ENCODE data around the gene CAVIN4.

Gene CAVIN4

DNA sequence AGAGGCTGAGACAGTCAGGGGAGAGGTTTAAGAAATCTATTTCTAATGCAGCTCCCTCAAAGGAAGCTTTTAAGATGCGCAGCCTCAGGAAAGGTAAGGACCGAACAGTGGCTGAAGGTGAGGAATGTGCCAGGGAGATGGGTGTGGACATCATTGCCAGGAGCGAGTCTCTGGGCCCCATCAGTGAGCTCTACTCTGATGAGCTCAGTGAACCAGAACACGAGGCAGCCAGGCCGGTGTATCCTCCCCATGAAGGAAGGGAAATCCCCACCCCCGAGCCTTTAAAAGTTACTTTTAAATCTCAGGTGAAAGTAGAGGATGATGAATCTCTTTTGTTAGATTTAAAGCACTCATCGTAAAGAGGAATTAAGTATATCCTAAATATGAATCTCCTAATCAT, 8.2 kb downstream of the CAVIN4 start:
- Histone ChIP-seq H3K9me3 (ENCODE audit: control insufficient read depth, insufficient read depth, low read length) (no peaks in the 10 kb centered on the region), H3K36me3 (ENCODE audit: control insufficient read depth, low read length) (no peaks in the 10 kb centered on the region), H3K4me3 (ENCODE audit: low read length) (no peak overlapping the region), H3K27ac (ENCODE audit: low read depth, low read length) (no peak overlapping the region), H3K27me3 (ENCODE audit: control insufficient read depth, low read length) (peaks cover 16% of the 10 kb centered on the region), H3K4me1 (ENCODE audit: control insufficient read depth, low read length) (no peaks in the 10 kb centered on the region), H3F3A (ENCODE audit: control insufficient read depth, insufficient read depth) (no peaks in the 10 kb centered on the region), H4K20me1 (ENCODE audit: control insufficient read depth, insufficient read depth, low read depth, low read length) (no peaks in the 10 kb centered on the region), H3K79me2 (ENCODE audit: control insufficient read depth, low read length) (no peaks in the 10 kb centered on the region), H3K9me2 (replicated peaks; ENCODE audit: control insufficient read depth, low read length) (no peaks in the 10 kb centered on the region), H3K4me2 (ENCODE audit: low read length) (no peak overlapping the region)
- TF ChIP-seq, protein P1, sequence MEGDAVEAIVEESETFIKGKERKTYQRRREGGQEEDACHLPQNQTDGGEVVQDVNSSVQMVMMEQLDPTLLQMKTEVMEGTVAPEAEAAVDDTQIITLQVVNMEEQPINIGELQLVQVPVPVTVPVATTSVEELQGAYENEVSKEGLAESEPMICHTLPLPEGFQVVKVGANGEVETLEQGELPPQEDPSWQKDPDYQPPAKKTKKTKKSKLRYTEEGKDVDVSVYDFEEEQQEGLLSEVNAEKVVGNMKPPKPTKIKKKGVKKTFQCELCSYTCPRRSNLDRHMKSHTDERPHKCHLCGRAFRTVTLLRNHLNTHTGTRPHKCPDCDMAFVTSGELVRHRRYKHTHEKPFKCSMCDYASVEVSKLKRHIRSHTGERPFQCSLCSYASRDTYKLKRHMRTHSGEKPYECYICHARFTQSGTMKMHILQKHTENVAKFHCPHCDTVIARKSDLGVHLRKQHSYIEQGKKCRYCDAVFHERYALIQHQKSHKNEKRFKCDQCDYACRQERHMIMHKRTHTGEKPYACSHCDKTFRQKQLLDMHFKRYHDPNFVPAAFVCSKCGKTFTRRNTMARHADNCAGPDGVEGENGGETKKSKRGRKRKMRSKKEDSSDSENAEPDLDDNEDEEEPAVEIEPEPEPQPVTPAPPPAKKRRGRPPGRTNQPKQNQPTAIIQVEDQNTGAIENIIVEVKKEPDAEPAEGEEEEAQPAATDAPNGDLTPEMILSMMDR (IDR thresholded peaks at IDR 0.05; ENCODE audit: low read depth, low read length, poor library complexity, severe bottlenecking), result no peak
- no peak for TF ChIP-seq EZH2phosphoT487 (IDR thresholded peaks at IDR 0.05; ENCODE audit: borderline replicate concordance, low read length)

DNA sequence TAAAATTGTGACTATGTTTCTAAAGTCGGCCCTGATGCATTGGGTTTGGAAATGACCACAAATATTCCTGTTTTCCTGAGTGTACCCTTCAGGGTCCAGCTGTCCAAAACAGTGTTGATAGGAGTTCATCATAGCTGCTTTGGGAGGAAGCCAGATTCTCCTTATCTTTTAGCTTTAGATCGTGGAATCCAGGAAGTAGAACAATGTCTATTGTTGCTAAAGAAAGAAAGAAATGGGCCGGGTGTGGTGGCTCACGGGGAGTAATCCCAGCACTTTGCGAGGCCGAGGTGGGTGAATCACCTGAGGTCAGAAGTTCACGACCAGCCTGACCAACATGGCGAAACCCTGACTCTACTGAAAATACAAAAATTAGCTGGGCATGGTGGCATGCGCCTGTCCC, 9.5 kb downstream of the CAVIN4 start:
- TF ChIP-seq, protein P1 (IDR thresholded peaks at IDR 0.05; ENCODE audit: low read depth, low read length, poor library complexity, severe bottlenecking), result no peak
- no peak for TF ChIP-seq EZH2phosphoT487 (IDR thresholded peaks at IDR 0.05; ENCODE audit: borderline replicate concordance, low read length)
- no peaks in the 10 kb centered on the region for H4K20me1 ChIP-seq (ENCODE audit: control insufficient read depth, insufficient read depth, low read depth, low read length)
- H3K9me3 ChIP-seq (ENCODE audit: control insufficient read depth, insufficient read depth, low read length), result no peaks in the 10 kb centered on the region
- no peaks in the 10 kb centered on the region for H3K9me2 ChIP-seq (replicated peaks; ENCODE audit: control insufficient read depth, low read length)
- H3K27me3 ChIP-seq (ENCODE audit: control insufficient read depth, low read length), result peaks cover 13% of the 10 kb centered on the region
- no peaks in the 10 kb centered on the region for H3K4me1 ChIP-seq (ENCODE audit: control insufficient read depth, low read length)
- H3K36me3 ChIP-seq (ENCODE audit: control insufficient read depth, low read length), result no peaks in the 10 kb centered on the region
- no peak overlapping the region for H3K4me2 ChIP-seq (ENCODE audit: low read length)
- no peaks in the 10 kb centered on the region for H3K79me2 ChIP-seq (ENCODE audit: control insufficient read depth, low read length)
- H3K27ac ChIP-seq (ENCODE audit: low read depth, low read length), result no peak overlapping the region
- H3F3A ChIP-seq (ENCODE audit: control insufficient read depth, insufficient read depth), result no peaks in the 10 kb centered on the region
- H3K4me3 ChIP-seq (ENCODE audit: low read length), result no peak overlapping the region

DNA sequence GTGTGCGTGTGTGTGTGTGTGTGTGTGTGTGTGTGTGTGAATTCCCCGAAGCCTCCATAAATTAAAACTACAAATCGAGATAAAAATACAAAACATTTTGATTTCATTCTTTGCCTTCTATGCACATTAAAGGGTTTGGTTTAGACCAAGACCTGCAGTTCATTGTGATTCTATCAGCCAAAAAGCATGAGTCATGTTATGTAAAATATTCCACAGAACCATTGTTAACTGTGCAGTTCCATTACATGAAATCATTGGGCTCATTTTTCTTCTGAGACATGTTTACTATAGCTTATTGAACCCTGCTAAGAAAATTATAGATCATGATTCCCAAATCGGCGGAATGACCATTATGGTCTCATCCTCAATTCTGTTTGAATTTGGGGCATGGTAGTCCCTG, 11.7 kb downstream of the CAVIN4 start:
- Histone ChIP-seq H3K4me2 (ENCODE audit: low read length) (no peak overlapping the region), H4K20me1 (ENCODE audit: control insufficient read depth, insufficient read depth, low read depth, low read length) (no peaks in the 10 kb centered on the region), H3K79me2 (ENCODE audit: control insufficient read depth, low read length) (no peaks in the 10 kb centered on the region), H3F3A (ENCODE audit: control insufficient read depth, insufficient read depth) (no peaks in the 10 kb centered on the region), H3K27ac (ENCODE audit: low read depth, low read length) (no peak overlapping the region), H3K9me2 (replicated peaks; ENCODE audit: control insufficient read depth, low read length) (no peaks in the 10 kb centered on the region), H3K4me1 (ENCODE audit: control insufficient read depth, low read length) (no peaks in the 10 kb centered on the region), H3K9me3 (ENCODE audit: control insufficient read depth, insufficient read depth, low read length) (no peaks in the 10 kb centered on the region), H3K36me3 (ENCODE audit: control insufficient read depth, low read length) (no peaks in the 10 kb centered on the region), H3K4me3 (ENCODE audit: low read length) (no peak overlapping the region), H3K27me3 (ENCODE audit: control insufficient read depth, low read length) (peaks cover 8% of the 10 kb centered on the region)
- TF ChIP-seq EZH2phosphoT487 (IDR thresholded peaks at IDR 0.05; ENCODE audit: borderline replicate concordance, low read length), result no peak
- TF ChIP-seq, protein P1 (IDR thresholded peaks at IDR 0.05; ENCODE audit: low read depth, low read length, poor library complexity, severe bottlenecking), result no peak

DNA sequence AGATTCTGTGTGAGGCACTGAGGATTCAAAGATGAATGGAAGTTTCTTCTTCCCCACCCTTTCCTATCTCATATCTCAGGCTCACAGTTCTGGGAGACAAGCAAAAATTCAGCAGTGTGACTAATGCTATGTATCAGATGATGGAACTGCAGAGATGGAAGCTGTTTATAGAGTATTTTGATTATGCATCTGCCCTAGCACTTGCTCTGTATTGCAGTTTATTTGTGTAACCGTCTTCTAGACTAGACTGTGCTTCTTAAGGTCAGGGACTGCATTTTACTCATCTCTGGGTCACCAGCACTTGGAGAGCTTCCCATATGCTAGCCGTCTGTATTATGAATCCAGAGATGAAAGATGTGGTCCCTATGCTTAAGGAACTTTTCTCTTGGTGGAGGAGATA, 12.6 kb downstream of the CAVIN4 start:
- H3K4me2 ChIP-seq (ENCODE audit: low read length), result no peak overlapping the region
- peaks cover 4% of the 10 kb centered on the region; the same call in 1 of the 2 replicates for H3K27me3 ChIP-seq (ENCODE audit: control insufficient read depth, low read length)
- H3K36me3 ChIP-seq (ENCODE audit: control insufficient read depth, low read length), result no peaks in the 10 kb centered on the region
- H3K9me3 ChIP-seq (ENCODE audit: control insufficient read depth, insufficient read depth, low read length), result no peaks in the 10 kb centered on the region
- H3K9me2 ChIP-seq (replicated peaks; ENCODE audit: control insufficient read depth, low read length), result no peaks in the 10 kb centered on the region
- no peak overlapping the region for H3K4me3 ChIP-seq (ENCODE audit: low read length)
- no peaks in the 10 kb centered on the region for H3F3A ChIP-seq (ENCODE audit: control insufficient read depth, insufficient read depth)
- H3K79me2 ChIP-seq (ENCODE audit: control insufficient read depth, low read length), result no peaks in the 10 kb centered on the region
- no peak for TF ChIP-seq EZH2phosphoT487 (IDR thresholded peaks at IDR 0.05; ENCODE audit: borderline replicate concordance, low read length)
- TF ChIP-seq, protein P1 (IDR thresholded peaks at IDR 0.05; ENCODE audit: low read depth, low read length, poor library complexity, severe bottlenecking), result no peak
- no peak overlapping the region for H3K27ac ChIP-seq (ENCODE audit: low read depth, low read length)
- no peaks in the 10 kb centered on the region for H4K20me1 ChIP-seq (ENCODE audit: control insufficient read depth, insufficient read depth, low read depth, low read length)
- no peaks in the 10 kb centered on the region for H3K4me1 ChIP-seq (ENCODE audit: control insufficient read depth, low read length)

Measured in DOHH2 (cell line).